ENCODE data around the gene VASP. TPM values are rescaled to one million over a fixed set of nuclear protein-coding genes. Genes with fewer than 3 reads are reported as not detected.

VASP gene
- total and polyA plus RNA-seq, 2 donors (not counting 3 experiments of a cell fraction or from before 2014, with no cell fraction given), result 94.3 to 154 TPM

DNA sequence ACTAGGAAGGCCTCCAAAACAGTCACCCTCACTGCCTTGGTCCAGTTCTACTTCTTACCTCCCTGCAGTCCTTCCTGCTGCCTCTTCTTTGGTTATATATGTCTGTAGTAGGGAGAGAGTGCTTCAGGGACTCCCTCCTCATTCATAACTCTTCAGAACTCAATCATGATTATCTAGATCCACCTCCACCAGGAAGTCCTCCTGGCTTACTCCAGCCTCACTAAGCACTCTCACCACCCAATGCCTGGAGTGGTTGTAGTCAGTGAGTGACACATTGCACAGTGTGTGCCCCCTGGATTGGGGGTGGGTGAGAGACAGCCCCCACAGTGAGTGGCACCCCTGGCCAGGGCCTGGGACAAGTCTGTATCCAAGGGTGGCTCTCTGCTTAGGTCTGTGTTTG, 49.5 kb upstream of the VASP start:
- POLR2A ChIA-PET, result interaction anchor here (1.9 kb wide), 1 partner anchor 10 kb away, joined by 6 read pairs; the partner anchor contains the start of gene FOSB
- H3K4me2 ChIP-seq (ENCODE audit: insufficient read depth, low read length), result no peak overlapping the region
- TF ChIP-seq POLR2AphosphoS5 (IDR thresholded peaks at IDR 0.05; ENCODE audit: insufficient read depth, low read depth, low read length) (no peak), GATA2 (IDR thresholded peaks at IDR 0.05; ENCODE audit: insufficient read depth, insufficient read length, low read depth, low read length) (no peak), FOS (IDR thresholded peaks at IDR 0.05; ENCODE audit: borderline replicate concordance, insufficient read depth, low read length) (no peak)
- DNase-seq (ENCODE audit: low read depth, low spot score), result no peak
- H3K9me1 ChIP-seq (replicated peaks; ENCODE audit: control insufficient read depth, extremely low read depth, insufficient read depth, low read length), result no peaks in the 10 kb centered on the region
- H3K4me1 ChIP-seq (ENCODE audit: control insufficient read depth, extremely low read depth, insufficient read depth, low read length), result peaks cover 12% of the 10 kb centered on the region
- CTCF ChIA-PET, result interaction anchor here (7.3 kb wide), 1 partner anchor 18 kb away, joined by 58 read pairs; no protein-coding TSS in a partner anchor
- H3K9me3 ChIP-seq (replicated peaks; ENCODE audit: control insufficient read depth, insufficient read depth, low read length), result no peaks in the 10 kb centered on the region
- intact Hi-C loops (cut with micrococcal nuclease) (no loop called here), dilution Hi-C loops (cut with MboI; ENCODE audit: extremely low pct_ligation_motif_present, low sequenced_read_pairs) (no loop called here)
- no peak overlapping the region for H3K4me3 ChIP-seq (replicated peaks in 1 of 3; ENCODE audit: insufficient read depth in 1 of 3, low read depth in 1 of 3, low read length in 3 of 3)
- no peak overlapping the region for H2AFZ ChIP-seq (ENCODE audit: low read depth, low read length)
- H3K9ac ChIP-seq (replicated peaks; ENCODE audit: extremely low read depth, insufficient read depth, low read length), result no peak overlapping the region
- no peak overlapping the region for H3K27ac ChIP-seq (ENCODE audit: insufficient read depth, low read depth, low read length)
- FAIRE-seq, result no peak
- no TSS peak for BruUV-seq (replicated peaks)
- no peaks in the 10 kb centered on the region for H4K20me1 ChIP-seq (replicated peaks; ENCODE audit: control insufficient read depth, extremely low read depth, insufficient read depth, low read length)
- H3K27me3 ChIP-seq (ENCODE audit: control insufficient read depth in 2 of 2, insufficient read depth in 2 of 2, low read length in 2 of 2), result no peaks in the 10 kb centered on the region
- no peaks in the 10 kb centered on the region for H3K79me2 ChIP-seq (ENCODE audit: control insufficient read depth, insufficient read depth, low read length)
- H3K36me3 ChIP-seq (ENCODE audit: control insufficient read depth in 2 of 2, extremely low read depth in 1 of 2, insufficient read depth in 2 of 2, low read length in 2 of 2), result no peaks in the 10 kb centered on the region

DNA sequence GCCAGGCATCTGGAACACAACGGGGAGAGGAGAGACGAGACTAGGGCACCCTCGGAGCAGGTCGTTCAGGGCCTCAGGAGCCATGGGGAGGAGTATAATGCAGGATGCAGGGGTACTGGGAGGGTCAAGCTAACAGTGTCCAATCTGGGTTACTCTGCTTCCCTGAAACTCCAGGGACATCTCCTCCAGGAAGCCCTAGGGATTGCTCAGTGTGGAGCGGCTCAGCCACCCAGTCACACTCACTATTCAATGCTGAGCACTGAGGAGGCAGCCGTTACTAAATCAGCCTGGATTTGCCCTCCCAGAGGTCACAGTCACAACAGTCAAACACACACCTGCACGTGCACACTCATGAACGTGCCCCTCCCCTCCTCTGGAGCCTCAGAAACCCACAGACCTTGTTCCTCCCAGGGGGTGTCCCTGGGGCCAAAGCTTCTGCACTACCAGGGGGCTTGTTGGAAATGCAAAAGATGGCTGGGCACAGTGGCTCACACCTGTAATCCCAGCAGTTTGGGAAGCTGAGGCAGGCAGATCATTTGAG, 46.4 kb upstream of the VASP start:
- Histone ChIP-seq H2AFZ (ENCODE audit: low read depth, low read length) (no peak overlapping the region), H3K9ac (replicated peaks; ENCODE audit: extremely low read depth, insufficient read depth, low read length) (no peak overlapping the region), H4K20me1 (replicated peaks; ENCODE audit: control insufficient read depth, extremely low read depth, insufficient read depth, low read length) (no peaks in the 10 kb centered on the region), H3K79me2 (ENCODE audit: control insufficient read depth, insufficient read depth, low read length) (no peaks in the 10 kb centered on the region), H3K9me1 (replicated peaks; ENCODE audit: control insufficient read depth, extremely low read depth, insufficient read depth, low read length) (no peaks in the 10 kb centered on the region), H3K9me3 (replicated peaks; ENCODE audit: control insufficient read depth, insufficient read depth, low read length) (no peaks in the 10 kb centered on the region), H3K4me2 (ENCODE audit: insufficient read depth, low read length) (no peak overlapping the region), H3K4me3 (replicated peaks in 1 of 3; ENCODE audit: insufficient read depth in 1 of 3, low read depth in 1 of 3, low read length in 3 of 3) (no peak overlapping the region), H3K36me3 (ENCODE audit: control insufficient read depth in 2 of 2, extremely low read depth in 1 of 2, insufficient read depth in 2 of 2, low read length in 2 of 2) (no peaks in the 10 kb centered on the region), H3K27me3 (ENCODE audit: control insufficient read depth in 2 of 2, insufficient read depth in 2 of 2, low read length in 2 of 2) (no peaks in the 10 kb centered on the region), H3K27ac (ENCODE audit: insufficient read depth, low read depth, low read length) (no peak overlapping the region), H3K4me1 (ENCODE audit: control insufficient read depth, extremely low read depth, insufficient read depth, low read length) (peaks cover 7% of the 10 kb centered on the region)
- TF ChIP-seq MYC (IDR thresholded peaks at IDR 0.05; ENCODE audit: low read depth, low read length) (no peak), JUN (IDR thresholded peaks at IDR 0.05; ENCODE audit: borderline replicate concordance, insufficient read depth, insufficient read length, low read depth) (no peak), POLR2A (IDR thresholded peaks at IDR 0.05; ENCODE audit: low read depth, low read length) (no peak), GATA2 (IDR thresholded peaks at IDR 0.05; ENCODE audit: insufficient read depth, insufficient read length, low read depth, low read length) (no peak), POLR2AphosphoS5 (IDR thresholded peaks at IDR 0.05; ENCODE audit: insufficient read depth, low read depth, low read length) (no peak), FOS (IDR thresholded peaks at IDR 0.05; ENCODE audit: borderline replicate concordance, insufficient read depth, low read length) (no peak), EZH2 (IDR thresholded peaks at IDR 0.05; ENCODE audit: borderline replicate concordance, low read depth, low read length, severe bottlenecking) (no peak)
- TF ChIP-seq, protein P1, sequence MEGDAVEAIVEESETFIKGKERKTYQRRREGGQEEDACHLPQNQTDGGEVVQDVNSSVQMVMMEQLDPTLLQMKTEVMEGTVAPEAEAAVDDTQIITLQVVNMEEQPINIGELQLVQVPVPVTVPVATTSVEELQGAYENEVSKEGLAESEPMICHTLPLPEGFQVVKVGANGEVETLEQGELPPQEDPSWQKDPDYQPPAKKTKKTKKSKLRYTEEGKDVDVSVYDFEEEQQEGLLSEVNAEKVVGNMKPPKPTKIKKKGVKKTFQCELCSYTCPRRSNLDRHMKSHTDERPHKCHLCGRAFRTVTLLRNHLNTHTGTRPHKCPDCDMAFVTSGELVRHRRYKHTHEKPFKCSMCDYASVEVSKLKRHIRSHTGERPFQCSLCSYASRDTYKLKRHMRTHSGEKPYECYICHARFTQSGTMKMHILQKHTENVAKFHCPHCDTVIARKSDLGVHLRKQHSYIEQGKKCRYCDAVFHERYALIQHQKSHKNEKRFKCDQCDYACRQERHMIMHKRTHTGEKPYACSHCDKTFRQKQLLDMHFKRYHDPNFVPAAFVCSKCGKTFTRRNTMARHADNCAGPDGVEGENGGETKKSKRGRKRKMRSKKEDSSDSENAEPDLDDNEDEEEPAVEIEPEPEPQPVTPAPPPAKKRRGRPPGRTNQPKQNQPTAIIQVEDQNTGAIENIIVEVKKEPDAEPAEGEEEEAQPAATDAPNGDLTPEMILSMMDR (IDR thresholded peaks at IDR 0.05; ENCODE audit: extremely low read depth in 1 of 2, insufficient read depth in 1 of 2, low read depth in 1 of 2, low read length in 2 of 2), result no peak
- TF ChIP-seq, protein P2, sequence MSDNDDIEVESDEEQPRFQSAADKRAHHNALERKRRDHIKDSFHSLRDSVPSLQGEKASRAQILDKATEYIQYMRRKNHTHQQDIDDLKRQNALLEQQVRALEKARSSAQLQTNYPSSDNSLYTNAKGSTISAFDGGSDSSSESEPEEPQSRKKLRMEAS (IDR thresholded peaks at IDR 0.05; ENCODE audit: insufficient read depth, insufficient read length), result no peak
- intact Hi-C loops (cut with micrococcal nuclease), result no loop called here
- no TSS peak for BruUV-seq (replicated peaks)
- no peak for DNase-seq (ENCODE audit: low read depth, low spot score)
- dilution Hi-C loops (cut with MboI; ENCODE audit: extremely low pct_ligation_motif_present, low sequenced_read_pairs), result no loop called here
- ChIA-PET POLR2A (no interaction called here), CTCF (interaction anchor here (1.8 to 9.5 kb wide), 3 partner anchors 15 to 21 kb away, joined by 3 to 174 read pairs (median 9); no protein-coding TSS in a partner anchor)
- FAIRE-seq, result no peak
